Ishikawa (cell line): Measurements from ENCODE around the gene SMAD3.

Experiments used
- TEAD4 ChIP-seq: IDR thresholded peaks from 2 replicates; pipeline ENCODE4 v1.6.1; 2012
- TF ChIP-seq, protein P1 (sequence below): IDR thresholded peaks from 2 replicates; pipeline ENCODE4 v1.6.1; 2012

DNA sequence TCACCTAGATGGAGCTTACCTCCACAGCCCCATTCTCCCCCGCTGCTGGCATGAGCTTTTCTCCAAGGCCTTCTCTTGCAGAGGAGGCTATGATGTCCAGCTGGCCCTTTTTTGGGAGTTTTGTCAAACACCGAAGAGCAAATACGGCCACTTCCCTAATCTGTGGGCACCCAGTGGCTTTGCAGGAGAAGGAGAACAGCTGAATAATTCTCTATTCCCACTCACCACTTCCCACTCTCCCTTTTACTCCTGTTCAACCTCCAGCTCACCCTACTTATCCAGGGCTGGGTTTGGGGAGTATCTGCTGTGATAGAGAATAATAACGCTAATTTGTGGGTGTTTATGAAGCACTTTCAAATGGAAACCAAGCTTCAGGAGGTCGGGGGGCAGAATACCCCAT, 96.0 kb downstream of the SMAD3 start:
- TF ChIP-seq, protein P1, sequence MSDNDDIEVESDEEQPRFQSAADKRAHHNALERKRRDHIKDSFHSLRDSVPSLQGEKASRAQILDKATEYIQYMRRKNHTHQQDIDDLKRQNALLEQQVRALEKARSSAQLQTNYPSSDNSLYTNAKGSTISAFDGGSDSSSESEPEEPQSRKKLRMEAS, result no peak
- TF ChIP-seq TEAD4, result no peak
